Erythroblast (primary cell): ENCODE data around the gene KCNC3.
"Not testable (repeated sequence)": the region's sequence is repeated elsewhere in the genome, so short reads cannot be mapped to it uniquely, and the experiment has no call there.

Experiments
- DNase-seq, 2 experiments: peaks; one replicate each; lab custom pipeline; 2025; lab: John Stamatoyannopoulos, UW
- GATA1 ChIP-seq: IDR thresholded peaks from 2 replicates; pipeline ENCODE4 v1.6.1; 2011; ENCODE audit warnings: low read depth, mild to moderate bottlenecking, control low read depth, low read length, moderate library complexity
- POLR2A ChIP-seq: IDR thresholded peaks from 2 replicates; pipeline ENCODE4 v1.6.1; 2011; ENCODE audit warnings: mild to moderate bottlenecking, low read length

The KCNC3 gene

DNA sequence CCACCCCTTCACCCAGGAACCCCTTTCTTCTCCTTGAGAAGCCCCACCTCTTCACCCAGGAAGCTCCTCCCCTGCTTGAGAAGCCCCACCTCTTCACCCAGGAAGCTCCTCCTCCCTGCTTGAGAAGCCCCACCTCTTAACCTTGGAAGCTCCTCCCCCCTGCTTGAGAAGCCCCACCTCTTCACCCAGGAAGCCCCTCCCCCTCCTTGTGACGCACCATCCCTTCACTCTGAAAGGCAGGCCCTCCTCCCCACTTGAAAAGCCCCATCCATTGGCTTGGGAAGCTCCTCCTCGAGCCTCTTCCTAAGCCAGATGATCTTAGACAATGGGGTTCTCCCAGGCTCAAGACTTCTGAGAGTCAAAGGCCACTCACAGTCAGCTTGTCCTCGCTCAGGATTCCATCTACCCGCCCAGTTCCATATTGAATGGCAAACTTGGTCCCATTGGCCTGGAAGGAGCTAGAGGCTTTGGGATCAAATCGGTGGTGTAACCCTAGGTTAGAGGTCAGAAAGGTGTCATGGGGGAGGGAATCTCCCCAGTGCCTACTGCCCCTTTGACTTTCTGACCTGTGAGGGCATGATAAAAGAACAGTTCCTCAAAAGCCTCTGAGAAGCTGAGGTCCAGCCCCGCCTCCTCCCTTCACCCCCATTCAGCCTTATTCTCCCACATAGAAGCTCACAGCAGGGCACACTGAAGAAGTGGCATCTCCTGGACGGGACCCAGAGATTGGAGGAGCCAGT lies 32.3 kb upstream of the KCNC3 start:
- peak in 1 of 2 experiments; percentile 40 for DNase-seq
- TF ChIP-seq GATA1 (no peak), POLR2A (no peak)

DNA sequence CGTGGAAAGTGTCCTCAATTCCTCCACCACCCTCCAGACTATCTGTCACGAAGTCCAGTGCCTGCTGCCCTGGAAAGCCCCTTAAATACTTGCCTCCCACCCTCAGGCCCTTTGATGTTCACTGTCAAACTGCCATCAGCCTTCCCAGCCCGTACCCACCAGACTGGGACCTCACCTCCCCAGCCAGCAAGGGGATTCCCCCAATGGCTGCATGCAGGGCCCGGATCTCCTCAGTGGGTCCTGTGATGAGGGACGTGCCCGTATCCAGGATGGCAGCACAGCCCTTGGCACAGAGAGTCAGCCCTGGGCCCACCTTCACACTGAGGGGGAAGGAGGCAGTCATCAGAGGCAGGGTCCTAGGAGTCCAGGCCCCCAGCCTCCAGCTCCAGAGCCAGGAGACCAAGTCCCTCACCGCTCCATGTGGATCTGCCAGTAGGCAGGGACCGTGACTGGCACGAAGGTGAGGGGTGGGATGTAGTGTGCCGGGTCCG lies 30.2 kb upstream of the KCNC3 start:
- no peak for DNase-seq
- no peak for TF ChIP-seq GATA1
- no peak for TF ChIP-seq POLR2A

DNA sequence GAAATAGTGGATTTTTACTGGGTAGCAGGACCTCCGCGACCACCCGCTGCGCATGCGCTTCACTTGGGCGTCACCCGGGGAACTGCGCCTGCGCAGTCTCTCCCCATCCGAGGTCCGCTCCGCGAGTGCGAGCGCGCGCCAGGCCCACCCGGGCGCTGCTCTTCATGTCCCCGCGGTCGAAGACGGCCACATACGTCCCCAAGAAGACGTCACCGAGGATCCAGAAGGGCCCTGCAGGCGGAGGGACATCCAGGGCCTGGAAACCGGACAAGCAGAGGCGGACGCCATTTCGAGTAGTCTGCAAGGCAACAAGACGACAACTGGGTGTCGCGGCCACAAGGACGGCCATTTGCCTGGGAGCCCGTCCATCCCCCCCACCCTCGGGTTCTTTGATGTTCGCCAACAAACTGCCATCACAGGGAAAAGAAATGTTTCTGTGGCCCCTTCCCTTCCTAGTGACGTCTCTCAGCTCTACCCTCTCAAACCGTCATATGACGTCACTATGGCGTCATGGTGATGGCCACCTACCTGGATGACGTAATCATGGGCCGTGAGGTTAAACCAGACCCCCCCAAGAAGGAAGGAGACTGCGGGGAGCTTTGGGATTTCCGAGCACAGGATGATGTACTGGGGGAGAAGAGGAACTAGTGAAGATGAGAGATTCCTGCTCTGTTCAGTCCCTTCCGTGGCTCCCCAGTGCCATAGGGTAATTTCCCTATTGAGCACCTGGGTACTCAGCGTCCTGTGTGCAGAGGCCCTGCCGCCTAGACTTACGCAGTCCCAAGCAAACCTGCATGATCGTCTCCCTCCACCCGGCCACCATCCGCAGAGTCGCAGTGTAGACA lies 29.5 kb upstream of the KCNC3 start:
- peak in 1 of 2 experiments; percentile 37 for DNase-seq
- TF ChIP-seq GATA1 (no peak), POLR2A (peak; percentile 41)

DNA sequence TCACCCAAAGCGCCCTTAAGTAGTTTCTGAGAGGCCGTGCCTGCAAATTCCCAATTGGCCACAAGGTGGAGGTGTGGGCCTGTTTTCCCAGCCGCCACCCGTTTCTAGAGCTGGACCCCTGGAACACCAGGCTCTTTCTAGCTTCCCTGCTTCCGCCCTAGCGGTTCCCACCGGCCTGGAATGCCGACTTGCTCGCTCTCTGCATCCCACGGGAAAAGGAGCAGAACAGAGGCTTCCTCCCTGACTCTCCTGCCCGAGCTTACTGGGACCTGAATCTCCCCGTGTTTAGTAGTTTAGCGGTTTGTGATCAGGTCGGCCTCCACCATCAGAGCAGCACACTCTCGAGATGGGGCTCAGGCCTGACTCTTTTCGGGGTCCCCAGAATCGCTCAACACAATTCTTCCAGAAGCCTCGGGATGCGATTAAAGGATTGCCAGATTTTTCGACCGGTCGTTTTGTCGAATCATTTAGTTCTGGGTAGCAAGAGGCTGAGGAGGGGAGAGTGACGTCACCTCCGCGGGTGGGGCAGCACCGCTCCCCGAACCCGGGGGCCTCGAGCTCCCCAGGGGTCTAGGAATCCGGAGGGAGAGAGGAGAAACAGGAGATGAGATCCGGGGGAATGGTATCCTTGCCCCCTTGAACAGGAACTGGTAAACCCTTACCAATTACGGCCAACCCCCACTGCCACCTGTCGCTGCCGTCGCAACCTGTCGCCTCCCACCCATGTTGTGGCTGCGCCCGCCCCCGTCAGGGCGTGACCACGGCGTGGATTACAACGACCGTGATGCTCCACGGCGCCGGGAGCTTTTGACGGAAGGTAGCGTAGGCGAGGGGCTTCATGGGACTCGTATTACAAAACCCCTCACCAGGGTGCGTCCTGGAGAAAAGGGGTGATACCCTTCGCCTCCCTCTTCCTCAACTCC lies 28.3 kb upstream of the KCNC3 start:
- peak; percentile 32 for TF ChIP-seq POLR2A
- TF ChIP-seq GATA1: no peak
- peak; percentile 57 to 76 for DNase-seq

DNA sequence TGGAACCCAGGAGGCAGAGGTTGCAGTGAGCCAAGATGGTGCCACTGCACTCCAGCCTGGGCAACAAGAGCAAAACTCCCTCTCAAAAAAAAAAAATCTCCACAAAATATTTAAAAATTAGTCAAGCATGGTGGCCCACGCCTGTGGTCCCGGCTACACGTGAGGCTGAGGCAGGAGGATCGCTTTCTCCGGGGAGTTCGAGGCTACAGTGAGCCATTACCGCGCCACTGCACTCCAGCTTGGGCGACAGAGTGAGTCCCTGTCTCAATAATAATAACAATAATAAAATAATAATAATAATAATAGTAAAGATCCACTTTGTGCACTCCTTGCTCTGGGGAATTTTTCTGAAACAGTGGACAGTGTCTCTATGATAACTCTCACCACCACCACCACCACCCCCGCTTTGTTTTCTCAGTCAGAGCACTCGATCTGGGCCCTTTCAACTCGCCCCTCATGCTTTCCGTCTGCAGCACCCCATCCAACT lies 27.6 kb upstream of the KCNC3 start:
- DNase-seq: no peak
- no peak for TF ChIP-seq POLR2A
- no peak for TF ChIP-seq GATA1

DNA sequence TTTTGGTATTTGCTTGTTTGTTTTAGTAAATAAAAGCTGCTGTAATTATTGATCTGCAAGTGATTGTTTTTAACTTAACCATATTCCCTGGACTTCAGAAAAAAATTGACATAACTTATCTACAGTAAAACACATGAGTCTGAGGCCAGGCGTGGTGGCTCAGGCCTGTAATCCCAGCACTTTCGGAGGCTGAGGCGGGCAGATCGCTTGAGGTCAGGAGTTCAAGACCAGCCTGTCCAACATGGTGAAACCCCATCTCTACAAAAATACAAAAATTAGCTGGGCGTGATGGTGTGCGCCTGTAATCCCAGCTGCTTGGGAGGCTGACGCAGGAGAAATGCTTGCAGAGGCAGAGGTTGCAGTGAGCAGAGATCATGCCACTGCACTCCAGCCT lies 24.3 kb upstream of the KCNC3 start:
- DNase-seq: not testable (repeated sequence)

DNA sequence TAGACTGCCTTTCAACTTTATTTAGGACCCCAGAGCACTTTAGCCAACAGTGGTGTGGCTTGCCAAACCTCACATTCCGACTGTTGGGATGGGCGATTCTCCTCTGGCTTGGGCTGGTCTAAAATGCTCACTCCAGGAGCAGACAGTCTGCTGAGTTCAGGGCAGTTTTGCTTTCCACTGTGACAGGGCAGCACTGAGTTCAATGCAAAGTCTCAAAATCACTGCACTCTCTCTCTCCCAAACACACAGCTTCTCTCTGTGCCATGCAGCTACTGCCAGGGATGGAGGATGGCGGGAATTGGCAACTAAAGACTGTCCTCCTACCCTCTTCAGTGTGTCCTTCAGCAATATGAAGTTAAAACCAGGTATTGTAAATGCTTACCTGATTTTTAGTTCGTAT lies 23.1 kb upstream of the KCNC3 start:
- no peak for DNase-seq
- TF ChIP-seq GATA1: no peak
- TF ChIP-seq POLR2A: no peak

DNA sequence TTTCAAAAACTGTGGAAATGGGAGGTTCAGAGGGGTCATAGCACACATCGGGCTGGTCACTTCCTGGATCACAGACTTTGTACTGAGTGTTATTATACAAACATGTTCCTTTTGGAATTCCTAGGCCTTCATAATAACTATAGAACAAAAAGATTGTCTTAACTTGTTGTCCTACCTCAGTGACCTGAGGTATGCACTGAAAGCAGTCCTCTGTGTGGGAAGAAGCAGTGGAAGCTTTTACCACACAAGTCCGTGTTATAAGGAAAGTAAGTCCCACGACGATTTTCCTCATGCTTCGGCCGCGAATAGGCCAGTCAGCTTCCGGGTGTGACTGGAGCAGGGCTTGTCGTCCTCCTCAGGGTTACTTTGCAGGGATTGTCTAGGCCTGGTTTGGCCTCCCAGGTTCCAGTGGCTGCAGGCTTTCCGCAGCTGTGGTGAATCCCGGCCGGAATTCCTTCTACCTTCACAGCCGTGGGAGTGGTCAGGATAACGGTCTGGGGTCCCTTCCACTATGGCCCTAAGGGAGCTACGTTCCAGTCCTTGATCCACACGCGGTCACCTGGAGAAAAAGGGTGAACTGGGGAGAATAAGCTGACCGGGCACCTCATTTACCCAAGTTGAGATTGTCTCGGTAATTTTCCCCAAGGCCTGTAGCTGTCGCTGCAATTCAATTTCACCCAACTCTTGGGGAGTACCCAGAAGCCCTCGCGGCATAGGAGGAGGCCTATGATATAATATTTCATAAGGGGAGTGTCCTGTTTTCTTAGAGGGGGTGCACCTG lies 20.3 kb upstream of the KCNC3 start:
- no peak for DNase-seq
- no peak for TF ChIP-seq POLR2A
- TF ChIP-seq GATA1: no peak

DNA sequence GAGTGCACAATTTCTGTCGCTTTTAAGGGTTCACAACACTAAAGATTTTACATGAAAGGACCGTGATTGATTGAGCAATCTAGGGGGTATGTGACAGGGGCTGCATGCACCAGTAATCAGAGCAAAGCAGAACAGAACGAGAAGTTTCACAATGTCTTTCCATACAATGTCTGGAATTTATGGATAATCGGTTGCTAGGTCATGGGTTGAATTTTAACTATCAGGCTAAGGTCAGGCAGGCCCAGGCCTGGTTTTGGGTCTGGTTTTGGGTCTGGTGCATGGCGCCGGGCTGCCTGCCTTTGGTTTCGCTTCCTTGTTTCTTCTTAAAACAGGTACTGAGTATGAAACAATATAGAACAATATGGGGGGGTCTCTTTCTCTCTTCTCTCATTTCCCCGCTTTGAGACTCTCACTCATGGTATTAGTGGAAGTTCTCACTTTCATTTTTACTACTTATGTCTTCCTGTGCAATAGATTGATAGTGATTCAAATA lies 18.0 kb upstream of the KCNC3 start:
- DNase-seq: not testable (repeated sequence)

DNA sequence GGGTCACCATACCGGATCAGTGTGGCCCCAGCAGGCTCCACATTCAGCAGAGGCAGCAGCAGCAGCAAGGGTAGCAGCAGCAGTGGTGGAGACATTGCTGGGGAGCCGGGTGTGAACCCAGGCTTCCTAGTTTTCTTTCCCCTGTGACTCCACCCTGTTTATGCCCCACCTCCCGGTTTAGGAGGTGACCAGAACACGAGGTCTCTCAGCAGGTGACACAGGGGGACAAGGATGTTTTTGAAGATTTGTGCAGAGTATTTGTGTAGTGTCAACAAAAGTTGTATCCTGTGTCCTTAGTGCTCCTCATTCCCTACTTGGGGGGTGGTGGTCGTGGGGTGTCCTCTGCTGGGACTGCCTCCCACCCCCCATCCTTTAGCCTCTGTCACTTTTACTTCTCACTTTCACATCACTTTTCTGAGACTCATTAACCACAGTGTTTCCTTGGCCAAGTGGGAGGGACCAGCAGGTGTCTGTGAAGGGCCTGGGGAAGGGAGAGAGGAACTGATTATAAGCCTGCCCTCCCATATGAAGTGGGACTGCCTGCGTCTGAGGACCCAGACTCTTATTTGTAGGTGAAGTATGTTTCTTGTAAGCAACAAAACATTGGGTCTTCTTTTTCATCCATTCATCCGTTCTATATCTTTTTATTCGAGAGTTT lies 15.6 kb upstream of the KCNC3 start:
- no peak for DNase-seq
- TF ChIP-seq GATA1 (no peak), POLR2A (no peak)

DNA sequence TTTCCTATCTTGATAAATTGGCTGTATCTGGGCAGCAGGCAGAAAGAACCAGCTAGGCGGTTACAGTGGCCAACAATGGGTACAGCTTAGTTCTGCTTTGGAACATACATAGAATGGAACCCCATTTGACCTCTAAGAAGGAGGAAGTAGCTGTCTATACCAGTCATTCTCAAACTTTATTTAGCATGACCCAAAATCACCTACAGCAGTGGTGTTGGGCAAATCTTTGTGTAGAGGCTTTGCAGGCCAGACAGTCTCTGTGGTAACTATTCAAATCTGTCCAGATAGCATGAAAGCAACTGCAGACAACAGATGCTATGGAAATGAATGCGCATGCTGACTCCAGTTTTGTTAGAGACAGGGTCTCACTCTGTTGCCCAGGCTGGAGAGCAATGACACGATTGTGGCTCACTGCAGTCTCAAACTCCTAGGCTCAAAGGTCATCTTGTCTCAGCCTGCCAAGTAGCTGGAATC lies 12.0 kb upstream of the KCNC3 start:
- TF ChIP-seq POLR2A (no peak), GATA1 (no peak)
- DNase-seq: no peak

DNA sequence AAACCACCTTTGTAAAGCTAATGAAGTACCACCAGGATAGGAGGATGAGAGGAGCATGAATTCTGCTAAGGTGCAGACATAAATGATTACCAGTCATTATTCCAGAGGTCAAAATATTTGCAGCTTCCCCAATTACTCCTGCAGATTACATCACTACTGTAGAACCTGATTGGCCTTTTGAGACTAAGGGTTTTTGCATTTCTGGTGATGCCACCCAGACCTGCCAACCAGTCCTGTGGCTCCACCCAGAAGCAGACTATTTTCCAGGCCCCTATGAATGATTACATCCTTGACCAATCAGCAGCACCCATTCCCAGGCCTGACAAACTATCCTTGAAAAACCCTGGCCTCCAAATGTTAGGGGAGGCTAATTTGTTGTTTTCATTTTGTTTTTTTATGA lies 11.2 kb upstream of the KCNC3 start:
- TF ChIP-seq POLR2A (no peak), GATA1 (no peak)
- no peak for DNase-seq

DNA sequence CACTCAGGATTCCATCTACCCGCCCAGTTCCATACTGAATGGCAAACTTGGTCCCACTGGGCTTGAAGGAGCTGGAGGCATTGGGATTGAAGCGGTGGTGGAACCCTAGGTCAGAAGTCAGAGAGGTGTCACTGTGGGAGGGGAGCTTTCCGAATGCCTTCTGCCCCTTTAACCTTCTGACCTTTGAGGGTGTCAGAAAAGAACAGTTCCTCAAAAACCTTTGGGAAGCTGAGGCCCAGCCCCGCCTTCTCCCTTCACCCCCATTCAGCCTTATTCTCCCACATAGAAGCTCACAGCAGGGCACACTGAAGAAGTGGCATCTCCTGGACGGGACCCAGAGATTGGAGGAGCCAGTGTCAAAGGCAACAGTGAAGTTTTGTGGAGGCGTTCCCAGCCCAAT lies 7.9 kb upstream of the KCNC3 start:
- not testable (repeated sequence) for DNase-seq
